GM19397 (cell line): ENCODE results near the gene DOCK8.
A peak's percentile ranks its signal among the peaks of the same experiment; 100 is the strongest.

ENCODE experiments used
- ATAC-seq: cut with Tn5 transposase; IDR thresholded peaks from one replicate; pipeline ENCODE4 v1.9.1; 2021; ENCODE audit warnings: mild to moderate bottlenecking, moderate library complexity; ENCODE audit not compliant: unreplicated experiment

Gene DOCK8

DNA sequence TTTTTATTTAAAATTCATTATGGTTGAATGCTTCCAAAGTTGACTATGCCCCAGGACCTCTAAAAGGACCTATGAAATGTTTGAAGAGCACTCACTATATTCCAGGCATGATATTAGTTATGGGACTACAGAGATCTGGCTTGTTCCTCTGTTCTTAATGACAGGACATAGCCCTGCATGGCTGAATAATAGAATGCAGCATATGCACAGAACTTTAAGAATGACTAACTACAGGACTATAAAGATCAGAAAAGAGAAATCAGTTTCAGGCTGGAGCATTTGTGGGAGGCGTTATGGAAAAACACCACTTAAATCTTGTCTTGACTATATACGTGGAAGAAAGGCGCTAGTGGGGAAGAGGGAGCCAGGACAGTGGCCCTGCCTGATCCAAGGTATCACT is 239.2 kb downstream of the DOCK8 start:
- ATAC-seq: no peak

GRCh38 chr9:456365-456764 is 241.7 kb downstream of the DOCK8 start:
- ATAC-seq: no peak

- ATAC-seq: no peak
Observed at GRCh38 chr9:458590-458989, 243.9 kb downstream of the DOCK8 start.

DNA sequence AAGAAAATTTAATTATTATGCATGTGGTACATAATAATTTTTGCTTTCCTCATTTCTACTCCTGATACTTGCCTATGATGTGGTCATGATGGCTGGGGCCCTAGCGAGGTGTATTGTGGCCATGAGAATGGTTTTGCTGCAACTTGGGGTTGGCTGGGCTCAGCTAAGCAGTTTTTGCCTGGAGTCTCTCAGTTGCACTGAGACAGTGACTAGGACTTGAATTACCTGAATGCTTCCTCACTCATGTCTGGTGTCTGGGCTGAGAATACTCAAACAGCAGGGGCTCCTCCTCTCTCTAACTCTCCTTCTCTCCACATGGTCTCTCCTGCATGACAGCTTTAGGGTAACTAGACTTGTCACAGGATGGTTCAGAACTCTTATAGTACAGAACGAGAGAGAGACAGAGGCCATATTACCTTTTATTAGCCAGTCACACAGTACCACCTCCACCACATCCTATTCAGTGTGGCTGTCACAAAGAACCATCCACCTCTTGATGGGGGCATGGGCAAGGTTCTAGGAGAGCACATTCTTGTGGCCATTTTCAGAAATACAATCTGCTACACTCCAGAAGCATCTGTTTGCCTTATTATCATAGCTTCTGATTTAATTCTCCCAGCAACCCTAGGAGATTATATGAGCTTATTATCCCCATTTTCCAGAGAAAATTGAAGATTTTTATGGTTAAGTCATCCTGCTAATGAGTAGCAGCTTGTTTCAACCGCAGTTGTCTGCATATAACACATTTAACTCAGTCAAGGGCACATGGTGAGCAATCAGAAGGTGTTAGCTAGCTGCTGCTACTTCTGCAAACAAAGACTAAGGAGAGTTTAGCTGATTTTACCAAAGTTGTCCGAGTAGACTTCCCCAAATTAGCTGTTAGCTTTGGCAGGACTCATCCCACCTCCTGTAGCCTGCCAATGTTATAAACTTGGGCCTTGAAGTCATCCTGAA is 245.1 kb downstream of the DOCK8 start:
- ATAC-seq: no peak

GRCh38 chr9:462121-462520 is 247.5 kb downstream of the DOCK8 start:
- no peak for ATAC-seq

GRCh38 chr9:462606-463005 is 247.9 kb downstream of the DOCK8 start:
- ATAC-seq: no peak

DNA sequence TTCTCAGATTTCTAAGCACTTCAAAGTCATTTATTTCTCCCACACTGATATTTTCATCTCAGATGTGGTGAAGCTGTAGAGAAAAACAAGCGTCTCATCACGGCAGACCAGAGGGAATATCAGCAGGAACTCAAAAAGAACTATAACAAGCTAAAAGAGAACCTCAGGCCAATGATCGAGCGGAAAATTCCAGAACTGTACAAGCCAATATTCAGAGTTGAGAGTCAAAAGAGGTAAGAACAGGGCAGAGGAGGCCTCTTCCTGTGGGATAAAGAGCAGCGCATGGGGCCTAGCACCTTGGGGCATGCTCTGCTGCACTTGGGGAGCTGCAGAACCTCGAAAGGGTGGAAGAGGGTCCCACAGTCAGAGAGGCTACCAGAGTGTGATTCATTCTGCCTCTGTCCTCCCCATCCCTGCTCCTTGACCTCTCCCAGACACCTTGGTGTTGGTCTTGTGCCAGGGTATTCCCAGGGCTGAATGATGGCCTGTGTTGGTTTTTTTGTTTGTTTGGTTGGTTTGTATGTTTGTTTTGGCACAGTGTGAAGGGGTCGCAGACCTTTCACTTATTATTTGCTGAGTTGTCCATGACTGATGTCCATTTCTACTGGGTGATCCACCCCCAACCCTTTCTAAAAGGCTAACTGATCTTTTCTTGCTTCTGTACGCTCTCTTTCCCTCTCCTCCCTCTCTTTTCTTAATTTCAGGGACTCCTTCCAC is 248.9 kb downstream of the DOCK8 start:
- ATAC-seq: no peak

DNA sequence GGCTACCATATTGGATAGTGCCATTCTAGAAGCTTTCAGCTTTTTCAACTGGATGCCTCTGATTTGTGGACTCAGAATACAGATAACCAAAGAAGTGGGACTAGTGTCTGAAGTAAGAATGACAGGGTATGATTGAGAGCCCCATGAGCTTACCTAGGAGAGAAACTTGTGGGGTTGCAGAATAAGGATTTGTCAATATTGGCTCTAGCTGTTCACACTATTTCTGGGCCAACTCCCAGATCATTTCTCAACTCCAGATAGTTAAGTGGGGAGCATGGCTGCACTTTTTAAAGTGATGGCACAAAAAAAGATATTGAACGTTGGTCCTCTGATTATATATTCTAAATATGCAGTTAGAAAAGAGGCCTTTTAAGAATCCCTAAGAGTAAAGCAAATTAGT is 252.1 kb downstream of the DOCK8 start:
- no peak for ATAC-seq

DNA sequence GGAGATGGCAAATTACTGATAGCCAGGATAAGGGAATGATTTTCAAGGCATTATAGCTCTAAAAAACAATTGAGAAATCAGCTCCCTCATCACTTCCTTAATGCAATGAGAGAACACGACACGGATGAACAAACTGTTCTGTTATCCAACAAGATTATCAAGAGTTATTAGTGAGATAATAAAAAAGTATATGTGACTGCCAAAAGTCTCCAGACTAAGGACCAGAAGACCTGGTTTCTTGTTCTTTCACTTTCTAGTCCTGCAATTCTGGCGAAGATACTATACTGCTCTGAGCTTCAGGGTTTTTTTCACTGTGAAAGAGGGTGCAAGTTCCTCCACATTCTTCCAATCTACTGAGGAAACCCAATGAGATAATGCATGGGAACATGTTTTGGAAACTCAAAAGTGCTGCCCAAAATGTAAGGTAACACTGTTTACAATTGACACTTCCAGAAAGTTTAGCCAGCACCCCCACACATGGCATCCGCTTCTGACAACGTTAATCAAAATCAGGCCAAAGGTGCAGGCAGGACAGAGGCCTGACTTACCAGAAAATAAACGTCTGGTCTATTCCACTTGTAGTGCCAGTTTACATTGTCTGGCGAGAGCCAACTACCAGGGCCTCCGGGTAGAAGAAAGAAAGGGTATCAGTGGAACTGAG is 254.2 kb downstream of the DOCK8 start:
- ATAC-seq: no peak

- peak; percentile 95 for ATAC-seq
Observed at GRCh38 chr9:469672-470551, 255.2 kb downstream of the DOCK8 start.

GRCh38 chr9:470552-471194 is 256.0 kb downstream of the DOCK8 start:
- ATAC-seq: no peak

DNA sequence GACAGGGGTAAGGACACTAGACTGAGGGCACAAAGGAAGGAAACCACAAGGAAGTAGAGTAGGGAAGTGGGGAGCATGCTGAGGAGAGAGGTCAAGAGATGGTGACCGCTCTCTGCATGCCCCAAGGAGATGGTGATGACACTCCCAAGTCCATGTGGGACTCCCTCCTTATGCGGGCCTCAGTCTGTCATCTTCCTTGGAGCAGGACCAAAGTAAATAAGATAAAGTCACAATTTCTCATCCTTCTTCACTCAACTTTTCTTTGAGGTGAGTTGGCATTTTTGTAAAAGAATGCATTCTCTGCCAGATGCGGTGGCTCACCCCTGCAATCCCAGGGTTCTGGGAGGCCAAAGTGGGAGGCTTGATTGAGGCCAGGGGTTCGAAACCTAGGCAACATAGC is 256.7 kb downstream of the DOCK8 start:
- no peak for ATAC-seq

GRCh38 chr9:472479-473075 is 257.9 kb downstream of the DOCK8 start:
- ATAC-seq: no peak

DNA sequence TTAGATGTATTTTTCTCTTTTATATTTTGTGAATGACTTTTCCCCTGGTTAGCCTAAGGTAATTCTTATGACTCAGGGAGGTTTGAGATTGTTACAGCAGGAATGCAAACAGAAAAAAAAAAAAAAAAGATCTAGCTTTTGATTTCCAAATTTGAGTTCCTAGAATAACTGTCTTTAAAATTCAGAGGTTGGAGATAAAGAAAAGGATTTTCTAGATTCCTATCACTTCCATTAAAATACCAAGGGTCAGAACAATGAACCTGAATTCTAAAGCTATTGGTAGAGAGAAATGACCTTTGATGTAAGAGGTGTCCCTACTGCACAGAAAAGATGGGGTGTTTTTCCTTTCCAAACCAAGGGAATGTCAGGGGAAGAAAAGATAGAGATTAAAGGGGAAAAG is 262.5 kb downstream of the DOCK8 start:
- ATAC-seq: no peak

DNA sequence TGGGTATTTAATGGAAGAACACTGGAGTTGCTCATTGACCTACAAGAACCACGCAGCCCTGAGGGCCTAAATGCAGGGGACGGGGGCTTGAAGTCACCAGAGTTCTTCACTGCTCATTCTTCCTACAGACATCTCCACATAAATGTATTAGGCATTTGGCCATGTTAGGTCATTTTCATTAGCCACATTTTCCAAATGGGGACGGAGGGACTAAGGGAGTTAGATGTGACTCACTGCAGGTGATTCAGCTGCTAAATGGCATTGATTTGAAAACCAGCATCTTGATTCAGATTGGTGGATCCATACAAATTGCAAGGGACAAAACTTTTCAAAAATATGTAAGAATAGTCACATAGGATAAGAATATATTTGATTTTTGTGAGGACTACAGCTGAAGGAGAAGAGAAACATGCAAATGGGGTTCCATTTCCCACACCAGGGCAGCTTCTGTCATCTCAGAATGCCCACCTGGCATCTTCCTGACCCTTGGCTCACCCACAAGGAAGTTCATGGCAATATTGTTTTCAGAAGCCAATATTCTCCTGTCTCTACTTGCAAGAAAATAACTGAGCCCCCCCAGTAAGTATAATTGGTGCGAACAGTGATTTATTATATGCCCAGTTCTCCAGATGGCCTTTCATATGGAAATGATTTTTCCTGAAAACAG is 264.8 kb downstream of the DOCK8 start:
- no peak for ATAC-seq

DNA sequence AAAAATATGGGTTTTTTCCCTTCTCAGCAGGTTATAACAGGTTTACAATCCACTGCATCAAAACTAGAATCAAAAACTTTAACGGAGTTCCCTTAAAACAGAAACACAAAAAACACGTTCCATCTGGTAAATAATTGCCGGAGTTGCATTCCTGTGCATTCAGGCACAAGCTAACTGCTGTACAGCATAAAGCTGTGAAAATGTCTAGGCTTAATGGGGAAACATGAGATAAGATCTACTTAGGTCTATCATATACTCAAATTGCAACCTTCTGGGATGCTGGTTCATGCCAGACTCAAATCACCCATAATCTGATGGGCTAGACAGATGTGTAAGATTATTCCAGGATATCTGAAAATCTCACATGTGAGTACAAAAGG is 265.3 kb downstream of the DOCK8 start:
- ATAC-seq: no peak

DNA sequence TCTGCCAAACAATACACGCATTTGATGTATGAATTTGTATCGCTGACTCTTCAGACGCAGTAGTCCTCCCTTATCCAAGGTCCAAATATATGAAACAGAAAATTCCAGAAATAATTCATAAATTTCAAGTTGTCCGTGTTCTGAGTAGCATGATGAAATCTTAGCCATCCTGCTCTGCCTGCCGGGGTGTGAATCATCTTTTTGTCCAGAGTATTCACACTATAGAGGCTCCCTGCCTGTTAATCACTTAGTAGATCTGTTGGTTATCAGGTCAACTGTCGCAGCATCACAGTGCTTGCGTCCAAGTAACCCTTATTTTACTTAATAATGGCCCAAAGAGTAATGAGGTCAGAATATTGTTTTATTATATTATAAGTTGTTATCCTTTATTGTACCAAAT is 268.1 kb downstream of the DOCK8 start:
- ATAC-seq: no peak

- no peak for ATAC-seq
Observed at GRCh38 chr9:486156-486555, 271.5 kb downstream of the DOCK8 start.

DNA sequence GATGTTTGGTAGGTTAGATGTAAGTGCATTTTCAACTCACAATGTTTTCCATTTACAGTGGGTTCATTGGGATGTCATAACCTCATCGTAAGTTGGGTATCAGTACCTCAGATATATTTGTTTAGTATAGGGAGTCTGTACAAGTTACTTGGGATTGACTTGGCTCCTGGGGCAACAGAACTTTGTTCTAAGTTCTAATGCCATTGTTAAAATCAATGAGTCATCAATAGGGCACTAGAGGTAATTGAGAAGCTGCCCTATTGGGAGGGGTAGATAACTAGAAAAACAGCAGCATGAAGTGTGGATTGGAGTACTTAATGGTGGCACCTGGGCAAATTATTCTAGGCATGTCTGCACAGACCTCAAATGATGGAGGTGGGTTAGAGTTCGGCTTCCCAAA is 272.8 kb downstream of the DOCK8 start:
- ATAC-seq: no peak
